GM12872 (cell line): Measurements from ENCODE around the gene ADCK1.

Experiments
- CTCF ChIP-seq: IDR thresholded peaks from 3 replicates; pipeline ENCODE4 v1.5.1; 2011; ENCODE audit warnings: low read depth, mild to moderate bottlenecking, low read length, moderate library complexity; ENCODE audit not compliant: insufficient read depth

ADCK1 gene

GRCh38 chr14:77844802-77845201 is 44.9 kb downstream of the ADCK1 start:
- no peak for TF ChIP-seq CTCF

DNA sequence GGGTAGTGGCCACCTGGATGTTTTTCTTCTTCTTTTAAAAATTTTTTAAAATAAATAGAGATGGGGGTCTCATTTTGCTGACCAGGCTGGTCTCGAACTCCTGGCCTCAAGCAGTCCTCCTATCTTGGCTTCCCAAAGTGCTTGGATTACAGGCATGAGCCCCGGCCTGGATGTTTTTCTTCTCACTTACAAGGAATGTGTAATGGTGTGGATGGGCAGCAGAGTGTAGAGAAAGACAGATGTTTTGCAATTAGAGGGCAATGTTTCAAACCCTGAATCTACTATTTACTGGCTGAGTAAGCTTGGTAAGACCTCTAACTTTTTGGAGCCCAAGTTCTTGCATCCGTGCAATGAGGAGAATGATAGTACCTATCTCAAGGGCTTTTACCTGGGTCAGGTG is 48.1 kb downstream of the ADCK1 start:
- TF ChIP-seq CTCF: no peak

DNA sequence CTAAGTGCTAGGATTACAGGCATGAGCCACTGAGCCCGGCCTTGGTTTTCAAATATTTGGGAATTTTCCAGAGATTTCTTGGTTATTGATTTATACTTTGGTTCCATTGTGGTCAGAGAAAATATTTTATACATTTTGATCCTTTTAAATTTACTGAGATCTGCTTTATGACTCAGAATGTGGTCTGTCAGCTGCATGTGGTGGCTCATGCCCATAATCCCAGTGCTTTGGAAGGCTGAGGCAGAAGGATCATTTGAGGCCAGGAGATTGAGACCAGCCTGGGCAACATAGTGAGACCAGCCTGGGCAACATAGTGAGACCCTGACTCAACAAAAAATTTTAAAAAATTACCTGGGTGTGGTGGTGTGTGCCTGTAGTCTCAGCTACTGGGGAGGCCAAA is 49.8 kb downstream of the ADCK1 start:
- TF ChIP-seq CTCF: no peak

DNA sequence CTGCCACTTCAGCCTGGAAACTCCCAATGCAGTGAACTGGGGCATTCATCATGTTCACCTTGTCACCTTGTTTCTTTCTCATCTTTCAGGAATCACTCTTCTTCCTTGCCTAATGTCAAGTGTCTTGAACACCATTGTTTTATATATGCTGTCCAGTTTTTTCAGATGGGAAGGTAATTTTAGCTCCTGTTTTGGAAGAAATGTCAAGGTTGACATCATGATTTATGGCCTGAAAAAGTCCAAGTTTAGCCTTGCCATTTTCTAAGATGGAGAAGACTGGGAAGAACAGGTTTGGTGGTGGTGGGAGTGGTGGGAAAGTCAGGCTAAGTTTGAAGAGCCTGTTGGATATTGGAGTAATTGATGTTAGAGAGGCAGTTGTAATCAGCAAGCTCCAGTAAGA is 54.0 kb downstream of the ADCK1 start:
- TF ChIP-seq CTCF: no peak

DNA sequence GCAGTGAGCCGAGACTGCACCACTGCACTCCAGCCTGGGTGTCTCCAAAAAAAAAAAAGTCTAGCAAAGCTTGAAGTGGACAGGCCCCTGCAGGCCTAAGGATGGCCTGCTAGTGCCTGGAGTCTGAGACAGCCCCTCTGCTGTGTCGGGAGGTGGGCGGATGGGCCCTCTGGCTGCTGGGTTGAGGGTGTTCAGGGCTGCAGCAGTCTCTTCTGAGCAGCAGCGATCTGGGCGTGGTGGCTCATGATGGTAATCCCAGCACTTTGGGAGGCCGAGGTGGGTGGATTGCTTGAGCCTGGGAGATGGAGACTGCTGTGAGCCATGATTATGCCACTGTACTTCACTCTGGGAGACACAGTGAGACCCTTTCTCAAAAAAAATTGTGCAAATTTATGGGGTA is 57.0 kb downstream of the ADCK1 start:
- no peak for TF ChIP-seq CTCF

GRCh38 chr14:77859934-77860570 is 60.1 kb downstream of the ADCK1 start:
- TF ChIP-seq CTCF: no peak

GRCh38 chr14:77861201-77861600 is 61.3 kb downstream of the ADCK1 start:
- no peak for TF ChIP-seq CTCF
